ENCODE measurements around the gene SLC39A1. TPM values are rescaled to one million over a fixed set of nuclear protein-coding genes. Genes with fewer than 3 reads are reported as not detected.
"Not testable (repeated sequence)": the region's sequence is repeated elsewhere in the genome, so short reads cannot be mapped to it uniquely, and the experiment has no call there.

Gene SLC39A1
- polyA plus RNA-seq, 1 of the 3 experiments (the other 2 are of a cell fraction) = 89.6 TPM

GRCh38 chr1:154006136-154006535 is 42.8 kb upstream of the SLC39A1 start:
- Histone ChIP-seq H3F3A (replicated peaks; ENCODE audit: insufficient read depth) (peaks cover 4% of the 10 kb centered on the region), H3K27ac (ENCODE audit: low read depth in 2 of 2, low read length in 1 of 2) (no peak overlapping the region)

GRCh38 chr1:154000420-154000819 is 37.1 kb upstream of the SLC39A1 start:
- no peak overlapping the region for H3K4me3 ChIP-seq (ENCODE audit: low read depth in 2 of 2, low read length in 1 of 2)
- no peak overlapping the region for H3K9ac ChIP-seq
- no peaks in the 10 kb centered on the region for H3K9me3 ChIP-seq
- no peak overlapping the region for H3K4me2 ChIP-seq
- H4K20me1 ChIP-seq (ENCODE audit: insufficient read depth) = no peaks in the 10 kb centered on the region
- no peak for DNase-seq
- ChIA-PET POLR2A (interaction anchor here (1.1 to 3.6 kb wide), 2 partner anchors 8 to 10 kb away, joined by 4 to 33 read pairs; partner anchors contain the start of gene RPS27), CTCF (interaction anchor here (1.2 kb wide), 1 partner anchor 14 kb away, joined by 4 read pairs; the partner anchor contains the start of gene RAB13)
- 60% methylated on average over 4 of the region's 4 CpGs for WGBS (ENCODE audit: low lambda C conversion rate)
- H3K27me3 ChIP-seq (ENCODE audit: insufficient read depth) = no peaks in the 10 kb centered on the region
- H3K4me1 ChIP-seq (ENCODE audit: control insufficient read depth in 1 of 2, insufficient read depth in 2 of 2, low read depth in 1 of 2, low read length in 1 of 2) = 0 out of 4 replicates have a peak, but pooled peaks cover 0 to 7% of the 10 kb centered on the region in 2 experiments
- H3K79me2 ChIP-seq (ENCODE audit: insufficient read depth) = no peaks in the 10 kb centered on the region
- H3K36me3 ChIP-seq (replicated peaks in 1 of 2; ENCODE audit: control insufficient read depth in 1 of 2, insufficient read depth in 2 of 2, low read length in 1 of 2) = peaks cover 0 to 2% of the 10 kb centered on the region in 2 experiments
- TF ChIP-seq ZBTB33 (IDR thresholded peaks at IDR 0.05; ENCODE audit: borderline replicate concordance, low read depth) (no peak), TAF1 (IDR thresholded peaks at IDR 0.05; ENCODE audit: borderline replicate concordance, low read depth, low read length) (no peak), MXI1 (IDR thresholded peaks at IDR 0.05; ENCODE audit: low read depth, low read length) (no peak), RFX5 (IDR thresholded peaks at IDR 0.05; ENCODE audit: low read length) (no peak), SIN3A (IDR thresholded peaks at IDR 0.05; ENCODE audit: borderline replicate concordance, low read depth, low read length) (no peak), CHD2 (IDR thresholded peaks at IDR 0.05; ENCODE audit: low read length, partially characterized antibody) (no peak), GATA2 (CRISPR knock-in tag; IDR thresholded peaks at IDR 0.05) (no peak), SMC3 (IDR thresholded peaks at IDR 0.05; ENCODE audit: low read depth, low read length) (no peak), RCOR1 (IDR thresholded peaks at IDR 0.05; ENCODE audit: low read length) (no peak), MEF2A (IDR thresholded peaks at IDR 0.05; ENCODE audit: borderline replicate concordance, low read depth) (no peak), IRF3 (IDR thresholded peaks at IDR 0.05; ENCODE audit: low read depth, low read length) (no peak), POLR2AphosphoS5 (IDR thresholded peaks at IDR 0.05; ENCODE audit: low read depth, low read length) (no peak), USF1 (IDR thresholded peaks at IDR 0.05; ENCODE audit: borderline replicate concordance, low read depth) (no peak), FOXM1 (IDR thresholded peaks at IDR 0.05; ENCODE audit: low read depth) (no peak), TEAD4 (IDR thresholded peaks at IDR 0.05; ENCODE audit: borderline replicate concordance, insufficient read depth) (no peak), GABPA (IDR thresholded peaks at IDR 0.05; ENCODE audit: low read depth) (no peak)
- no peak overlapping the region for H3K27ac ChIP-seq (ENCODE audit: low read depth in 2 of 2, low read length in 1 of 2)
- no peaks in the 10 kb centered on the region for H3K9me2 ChIP-seq
- H2AFZ ChIP-seq (ENCODE audit: low read depth) = no peak overlapping the region
- H3F3A ChIP-seq (replicated peaks; ENCODE audit: insufficient read depth) = peaks cover 11% of the 10 kb centered on the region

More at GRCh38 chr1:154006136-154006535, 42.8 kb upstream of the SLC39A1 start:
- H3K4me1 ChIP-seq (ENCODE audit: control insufficient read depth in 1 of 2, insufficient read depth in 2 of 2, low read depth in 1 of 2, low read length in 1 of 2) = 0 out of 4 replicates have a peak, but pooled peaks cover 0 to 6% of the 10 kb centered on the region in 2 experiments
- no peak overlapping the region for H2AFZ ChIP-seq (ENCODE audit: low read depth)
- no peak overlapping the region for H3K4me3 ChIP-seq (ENCODE audit: low read depth in 2 of 2, low read length in 1 of 2)
- no peaks in the 10 kb centered on the region for H4K20me1 ChIP-seq (ENCODE audit: insufficient read depth)
- H3K36me3 ChIP-seq (replicated peaks in 1 of 2; ENCODE audit: control insufficient read depth in 1 of 2, insufficient read depth in 2 of 2, low read length in 1 of 2) = no peaks in the 10 kb centered on the region
- TF ChIP-seq TAF1 (IDR thresholded peaks at IDR 0.05; ENCODE audit: borderline replicate concordance, low read depth, low read length) = no peak
- no peaks in the 10 kb centered on the region for H3K79me2 ChIP-seq (ENCODE audit: insufficient read depth)
- no peak for DNase-seq
- no peak overlapping the region for H3K9ac ChIP-seq
- H3K9me2 ChIP-seq = no peaks in the 10 kb centered on the region
- CTCF ChIA-PET = no interaction called here
- WGBS (ENCODE audit: low lambda C conversion rate) = 100% methylated on average over 3 of the region's 3 CpGs
- POLR2A ChIA-PET = no interaction called here
- H3K9me3 ChIP-seq = no peaks in the 10 kb centered on the region
- no peaks in the 10 kb centered on the region for H3K27me3 ChIP-seq (ENCODE audit: insufficient read depth)
- H3K4me2 ChIP-seq = no peak overlapping the region

GRCh38 chr1:153996882-153997281 is 33.5 kb upstream of the SLC39A1 start:
- Histone ChIP-seq H3K36me3 (replicated peaks in 1 of 2; ENCODE audit: control insufficient read depth in 1 of 2, insufficient read depth in 2 of 2, low read length in 1 of 2) (peaks cover 18 to 26% of the 10 kb centered on the region in 2 experiments), H3K79me2 (ENCODE audit: insufficient read depth) (peaks cover 12% of the 10 kb centered on the region), H3F3A (replicated peaks; ENCODE audit: insufficient read depth) (peaks cover 46% of the 10 kb centered on the region), H3K4me1 (ENCODE audit: control insufficient read depth in 1 of 2, insufficient read depth in 2 of 2, low read depth in 1 of 2, low read length in 1 of 2) (peaks cover 13 to 19% of the 10 kb centered on the region in 2 experiments; a peak in 3 of 4 replicates)
- H3K4me2 ChIP-seq; POLR2A ChIA-PET; H4K20me1 ChIP-seq (ENCODE audit: insufficient read depth); H3K9me2 ChIP-seq; H3K9me3 ChIP-seq; CTCF ChIA-PET; H3K27me3 ChIP-seq (ENCODE audit: insufficient read depth); H3K9ac ChIP-seq; H2AFZ ChIP-seq (ENCODE audit: low read depth); DNase-seq; H3K27ac ChIP-seq (ENCODE audit: low read depth in 2 of 2, low read length in 1 of 2); H3K4me3 ChIP-seq (ENCODE audit: low read depth in 2 of 2, low read length in 1 of 2): not testable (repeated sequence)
- WGBS (ENCODE audit: low lambda C conversion rate) = 94% methylated on average over 10 of the region's 10 CpGs

All from SK-N-SH (cell line).